ENCODE results near the gene CNOT6.
A peak's percentile ranks its signal among the peaks of the same experiment; 100 is the strongest.

CNOT6 gene

DNA sequence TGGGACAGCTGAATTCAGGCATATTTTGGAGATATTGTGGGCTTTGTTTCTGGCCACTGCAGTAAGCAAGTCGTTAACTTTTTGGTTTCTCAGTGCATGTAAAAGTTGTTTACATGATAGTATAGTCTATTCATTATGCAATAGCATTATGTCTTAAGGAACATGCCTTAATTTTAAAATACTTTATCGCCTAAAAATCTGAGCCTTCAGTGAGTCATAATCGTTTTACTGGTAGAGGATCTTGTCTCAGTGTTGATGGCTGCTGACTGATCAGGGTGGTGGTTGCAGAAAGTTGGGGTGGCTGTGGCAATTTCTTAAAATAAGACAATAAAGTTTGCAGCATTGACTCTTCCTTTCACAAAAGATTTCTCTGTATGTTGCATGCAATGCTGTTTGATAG lies 92.0 kb downstream of the CNOT6 start:
- no peak for DNase-seq

- no peak for DNase-seq
These were observed 92.7 kb downstream of the CNOT6 start for GRCh38 chr5:180586870-180587269.

GRCh38 chr5:180589771-180590542 lies 95.8 kb downstream of the CNOT6 start:
- DNase-seq = no peak

GRCh38 chr5:180590543-180591310 lies 96.5 kb downstream of the CNOT6 start:
- no peak for DNase-seq

DNA sequence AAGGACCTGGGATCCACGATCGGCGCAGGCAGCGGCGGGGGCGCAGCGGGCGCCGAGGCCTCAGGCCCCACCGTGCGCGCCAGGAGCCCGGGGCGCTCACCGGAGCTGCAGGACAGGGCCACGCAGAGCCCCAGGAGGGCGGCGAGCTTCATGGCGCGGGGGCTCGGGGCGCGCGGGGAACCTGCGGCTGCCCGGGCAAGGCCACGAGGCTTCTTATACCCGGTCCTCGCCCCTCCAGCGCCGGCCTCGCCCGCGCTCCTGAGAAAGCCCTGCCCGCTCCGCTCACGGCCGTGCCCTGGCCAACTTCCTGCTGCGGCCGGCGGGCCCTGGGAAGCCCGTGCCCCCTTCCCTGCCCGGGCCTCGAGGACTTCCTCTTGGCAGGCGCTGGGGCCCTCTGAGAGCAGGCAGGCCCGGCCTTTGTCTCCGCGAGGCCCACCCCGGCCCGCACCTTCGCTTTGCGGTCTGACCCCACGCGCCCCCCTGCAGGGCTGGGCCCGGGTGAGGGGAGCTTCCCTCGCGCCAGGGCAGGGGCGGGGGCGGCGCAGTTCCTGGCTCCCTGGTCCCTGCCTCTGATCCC lies 97.2 kb downstream of the CNOT6 start, which contains the start of gene SCGB3A1:
Gene SCGB3A1, minus strand, starts transcription at position 189 of the 577 bp plus-strand sequence. Its CDS starts 37 bp downstream, at position 152.
- no peak for DNase-seq

DNA sequence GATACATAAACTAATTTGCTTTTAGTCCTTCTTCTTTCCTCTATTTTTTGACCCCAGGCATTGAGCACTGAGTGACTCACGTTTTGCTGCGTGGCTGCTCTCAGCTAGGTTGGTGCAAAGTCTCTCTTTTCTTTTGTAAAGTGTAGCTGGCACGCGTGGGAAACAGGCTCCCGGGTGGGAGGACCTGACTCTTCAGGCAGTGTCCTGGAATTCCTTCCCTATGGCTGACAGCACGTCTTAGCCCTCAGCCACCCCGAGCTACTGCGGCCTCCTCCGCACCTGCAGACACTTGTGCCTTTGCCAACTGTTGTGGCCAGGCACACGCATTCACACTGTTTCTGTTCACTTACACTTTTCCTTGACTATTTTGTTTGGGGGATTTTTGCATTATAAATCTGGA lies 98.0 kb downstream of the CNOT6 start:
- no peak for DNase-seq

GRCh38 chr5:180593446-180594206 lies 99.4 kb downstream of the CNOT6 start:
- no peak for DNase-seq

DNA sequence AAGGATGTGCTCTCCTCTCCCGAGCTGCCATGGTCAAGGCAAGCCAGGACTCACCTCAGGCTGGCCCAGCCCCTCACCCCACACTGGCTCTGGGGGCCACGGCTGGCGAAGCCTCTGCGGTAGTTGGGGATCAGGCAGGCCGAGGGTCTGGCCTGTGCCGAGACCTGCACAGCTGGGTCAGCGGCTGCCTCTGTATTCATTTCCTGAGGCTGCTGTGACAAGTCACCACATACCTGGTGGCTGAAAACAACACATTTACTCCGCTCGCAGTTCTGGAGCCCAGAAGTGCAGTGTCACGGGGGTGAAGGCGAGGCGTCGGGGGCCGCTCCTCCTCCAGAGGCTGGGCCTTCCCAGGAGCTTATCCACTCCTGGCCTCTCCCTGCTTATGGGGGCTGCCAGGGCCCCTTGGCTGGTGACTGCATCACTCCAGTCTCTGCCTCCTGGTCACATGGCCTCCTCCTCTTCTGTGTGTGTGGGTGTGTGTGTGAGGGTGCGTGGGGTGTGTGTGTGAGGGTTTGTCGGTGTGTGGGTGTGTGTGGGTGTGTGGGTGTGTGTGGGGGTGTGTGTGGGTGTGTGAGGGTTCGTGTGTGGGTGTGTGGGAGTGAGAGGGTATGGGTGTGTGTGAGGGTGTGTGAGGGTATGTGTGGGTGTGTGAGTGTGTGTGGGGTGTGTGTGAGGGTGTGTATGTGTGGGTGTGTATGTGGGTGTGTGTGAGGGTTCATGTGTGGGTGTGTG lies 100.3 kb downstream of the CNOT6 start:
- no peak for DNase-seq

DNA sequence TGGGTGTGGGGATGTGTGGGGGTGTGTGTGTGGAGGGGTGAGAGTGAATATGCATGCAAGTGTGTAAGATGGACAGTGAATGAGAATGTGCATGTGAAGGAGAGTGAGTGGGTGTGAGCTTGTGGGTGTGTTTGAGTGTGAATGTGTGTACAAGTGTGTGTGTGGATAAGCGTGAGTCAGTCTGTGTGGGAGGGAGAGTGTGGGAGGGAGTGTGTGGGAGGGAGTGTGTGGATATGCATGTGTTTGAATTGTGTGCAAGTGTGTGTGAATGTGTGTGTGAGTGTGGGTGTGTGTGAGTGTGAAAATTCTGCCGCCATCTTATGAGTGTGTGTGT lies 100.8 kb downstream of the CNOT6 start:
- DNase-seq = no peak

GRCh38 chr5:180595381-180596114 lies 101.4 kb downstream of the CNOT6 start:
- DNase-seq = no peak

- no peak for DNase-seq
These were observed 102.0 kb downstream of the CNOT6 start for GRCh38 chr5:180596115-180596667.

GRCh38 chr5:180596668-180597231 lies 102.6 kb downstream of the CNOT6 start:
- no peak for DNase-seq

- peak; percentile 44 for DNase-seq
These were observed 104.1 kb downstream of the CNOT6 start for GRCh38 chr5:180598316-180598701.

- DNase-seq = peak; percentile 15
These were observed 104.8 kb downstream of the CNOT6 start for GRCh38 chr5:180598797-180599589.

- DNase-seq = peak; percentile 14
These were observed 105.4 kb downstream of the CNOT6 start for GRCh38 chr5:180599590-180599914.

GRCh38 chr5:180599981-180600553 lies 105.9 kb downstream of the CNOT6 start:
- DNase-seq = peak; percentile 47

DNA sequence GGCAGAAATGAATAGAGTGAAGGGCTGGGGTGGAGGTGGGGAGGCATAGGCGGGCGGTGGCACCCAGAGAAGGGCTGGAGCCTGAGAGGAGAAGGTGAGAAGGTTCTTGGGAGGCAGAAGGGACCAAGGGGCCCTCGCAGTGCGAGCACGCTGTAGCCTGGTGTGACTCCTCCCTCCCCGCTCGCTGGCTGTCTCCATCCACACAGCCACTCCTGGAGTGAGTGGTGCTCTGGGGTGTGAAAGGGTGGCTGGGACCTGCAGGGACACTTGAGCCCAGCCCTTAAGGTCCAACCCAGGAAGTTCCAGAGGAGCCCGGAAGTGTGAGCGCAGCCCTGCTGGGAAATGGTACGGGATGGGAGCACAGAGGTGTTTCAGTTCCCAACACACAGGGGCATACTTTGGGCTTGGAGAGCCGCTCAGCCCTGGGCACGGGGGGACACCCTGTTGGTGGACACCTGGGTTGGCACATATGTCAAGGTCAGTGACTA lies 106.4 kb downstream of the CNOT6 start:
- peak; percentile 37 for DNase-seq

DNA sequence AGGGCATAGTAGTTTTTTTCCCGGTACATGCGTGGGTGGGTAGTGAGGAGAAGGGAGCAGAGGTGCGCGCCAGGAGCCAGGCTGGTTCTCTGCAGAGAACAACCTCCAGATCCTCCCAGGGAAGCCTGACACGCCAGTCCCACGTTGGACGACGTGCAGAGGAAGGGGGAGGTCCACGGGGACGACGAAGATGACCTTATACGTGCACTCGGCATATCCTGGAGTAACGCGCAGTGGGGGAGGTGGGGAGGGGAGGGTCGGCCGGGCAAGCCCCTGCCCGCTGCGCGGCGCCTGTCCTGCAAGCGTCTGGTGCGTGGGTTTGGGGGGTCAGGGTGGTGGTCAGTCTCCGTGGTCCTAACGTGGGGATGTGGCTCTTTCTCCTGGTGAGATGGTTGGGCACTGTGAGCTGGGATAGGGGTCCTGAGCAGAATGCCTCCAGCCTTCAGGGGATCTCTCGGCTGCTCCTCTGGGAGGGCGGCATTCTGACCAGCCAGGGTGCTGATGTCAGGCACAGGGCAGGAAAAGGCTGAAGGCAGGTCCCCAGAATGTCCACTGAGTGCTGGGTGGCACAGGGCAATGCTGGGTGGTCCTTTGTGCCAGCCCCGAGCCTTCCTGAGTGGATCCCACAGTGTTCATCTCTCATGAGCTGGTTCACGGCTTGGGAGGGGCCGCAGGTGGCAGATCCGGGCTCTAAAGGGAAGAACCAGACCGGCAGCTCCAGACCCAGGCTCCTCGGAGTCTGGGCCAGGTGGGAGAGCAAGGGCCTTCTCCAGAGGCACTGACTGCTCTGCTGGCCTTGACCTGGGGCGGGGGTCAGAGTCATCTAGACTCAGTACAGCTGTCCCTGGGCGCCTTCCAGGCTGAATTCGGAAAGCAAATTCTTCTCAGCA lies 107.7 kb downstream of the CNOT6 start:
- peak; percentile 32 for DNase-seq
